Measurements from ENCODE around the gene GARIN5A.

GARIN5A gene

DNA sequence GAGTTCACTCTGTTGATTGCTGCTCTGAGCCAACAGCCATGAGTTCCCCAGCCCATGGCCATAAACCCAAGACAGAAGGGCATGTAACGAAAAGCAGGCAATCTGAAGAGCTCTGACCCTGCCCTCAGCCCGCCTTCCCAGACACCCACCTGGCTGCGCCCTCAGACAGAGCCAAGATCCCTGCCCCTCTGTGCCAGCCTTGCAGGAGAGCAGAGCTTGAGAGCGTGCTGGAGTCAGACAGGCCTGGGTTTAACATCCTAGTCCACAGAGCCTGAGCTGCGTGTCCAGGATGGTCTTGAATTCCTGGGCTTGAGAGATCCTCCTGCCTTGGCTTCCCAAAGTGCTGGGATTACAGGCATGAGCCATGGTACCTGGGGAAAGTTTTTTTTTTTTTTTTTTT is 19.3 kb downstream of the GARIN5A start:
- TF ChIP-seq, protein P1, sequence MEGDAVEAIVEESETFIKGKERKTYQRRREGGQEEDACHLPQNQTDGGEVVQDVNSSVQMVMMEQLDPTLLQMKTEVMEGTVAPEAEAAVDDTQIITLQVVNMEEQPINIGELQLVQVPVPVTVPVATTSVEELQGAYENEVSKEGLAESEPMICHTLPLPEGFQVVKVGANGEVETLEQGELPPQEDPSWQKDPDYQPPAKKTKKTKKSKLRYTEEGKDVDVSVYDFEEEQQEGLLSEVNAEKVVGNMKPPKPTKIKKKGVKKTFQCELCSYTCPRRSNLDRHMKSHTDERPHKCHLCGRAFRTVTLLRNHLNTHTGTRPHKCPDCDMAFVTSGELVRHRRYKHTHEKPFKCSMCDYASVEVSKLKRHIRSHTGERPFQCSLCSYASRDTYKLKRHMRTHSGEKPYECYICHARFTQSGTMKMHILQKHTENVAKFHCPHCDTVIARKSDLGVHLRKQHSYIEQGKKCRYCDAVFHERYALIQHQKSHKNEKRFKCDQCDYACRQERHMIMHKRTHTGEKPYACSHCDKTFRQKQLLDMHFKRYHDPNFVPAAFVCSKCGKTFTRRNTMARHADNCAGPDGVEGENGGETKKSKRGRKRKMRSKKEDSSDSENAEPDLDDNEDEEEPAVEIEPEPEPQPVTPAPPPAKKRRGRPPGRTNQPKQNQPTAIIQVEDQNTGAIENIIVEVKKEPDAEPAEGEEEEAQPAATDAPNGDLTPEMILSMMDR (conservative IDR thresholded peaks at IDR 0.05; ENCODE audit: low read depth, low read length), result no peak
- Histone ChIP-seq H3K27ac (no peak overlapping the region), H3K9ac (no peak overlapping the region), H3K4me1 (ENCODE audit: low read depth, poor library complexity, severe bottlenecking) (no peaks in the 10 kb centered on the region), H3K79me2 (ENCODE audit: insufficient read depth, low read depth) (no peaks in the 10 kb centered on the region), H2AFZ (ENCODE audit: low read depth) (no peak overlapping the region), H3K36me3 (ENCODE audit: insufficient read depth) (no peaks in the 10 kb centered on the region), H3K4me3 (IDR thresholded peaks at IDR 0.05; ENCODE audit: insufficient read depth, low read depth, low read length) (no peak overlapping the region), H3K27me3 (ENCODE audit: insufficient read depth, low read depth) (peaks cover 55% of the 10 kb centered on the region; the same call in 1 of the 2 replicates), H3K4me2 (no peak overlapping the region), H4K20me1 (ENCODE audit: insufficient read depth) (no peaks in the 10 kb centered on the region)

DNA sequence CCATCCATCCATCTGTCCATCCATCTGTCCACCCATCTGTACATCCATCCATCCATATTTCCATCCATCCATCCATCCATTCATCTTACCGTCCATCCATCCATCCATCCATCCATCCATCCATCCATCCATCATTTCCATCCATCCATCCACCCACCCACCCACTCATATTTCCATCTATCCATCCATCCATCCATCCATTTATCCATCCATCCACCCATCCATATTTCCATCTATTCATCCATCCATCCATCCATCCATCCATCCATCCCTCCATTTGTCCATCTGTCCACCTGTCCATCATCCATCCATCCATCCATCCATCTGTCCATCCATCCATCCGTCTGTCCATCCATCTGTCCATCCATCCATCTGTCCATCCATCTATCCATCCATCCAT is 20.7 kb downstream of the GARIN5A start:
- no peak overlapping the region for H3K4me2 ChIP-seq
- TF ChIP-seq, protein P1 (conservative IDR thresholded peaks at IDR 0.05; ENCODE audit: low read depth, low read length), result no peak
- no peak overlapping the region for H2AFZ ChIP-seq (ENCODE audit: low read depth)
- H3K79me2 ChIP-seq (ENCODE audit: insufficient read depth, low read depth), result no peaks in the 10 kb centered on the region
- no peak overlapping the region for H3K4me3 ChIP-seq (IDR thresholded peaks at IDR 0.05; ENCODE audit: insufficient read depth, low read depth, low read length)
- peaks cover 62% of the 10 kb centered on the region for H3K27me3 ChIP-seq (ENCODE audit: insufficient read depth, low read depth)
- H3K36me3 ChIP-seq (ENCODE audit: insufficient read depth), result no peaks in the 10 kb centered on the region
- H4K20me1 ChIP-seq (ENCODE audit: insufficient read depth), result no peaks in the 10 kb centered on the region
- H3K9ac ChIP-seq, result no peak overlapping the region
- H3K27ac ChIP-seq, result no peak overlapping the region
- no peaks in the 10 kb centered on the region for H3K4me1 ChIP-seq (ENCODE audit: low read depth, poor library complexity, severe bottlenecking)

GRCh38 chr19:50453243-50453642 is 23.4 kb downstream of the GARIN5A start:
- H3K27ac ChIP-seq, result no peak overlapping the region
- H3K27me3 ChIP-seq (ENCODE audit: insufficient read depth, low read depth), result peaks cover 73% of the 10 kb centered on the region
- H3K4me1 ChIP-seq (ENCODE audit: low read depth, poor library complexity, severe bottlenecking), result peaks cover 9% of the 10 kb centered on the region
- no peak overlapping the region for H3K4me2 ChIP-seq
- no peaks in the 10 kb centered on the region for H4K20me1 ChIP-seq (ENCODE audit: insufficient read depth)
- H3K9ac ChIP-seq, result no peak overlapping the region
- no peaks in the 10 kb centered on the region for H3K79me2 ChIP-seq (ENCODE audit: insufficient read depth, low read depth)
- H2AFZ ChIP-seq (ENCODE audit: low read depth), result no peak overlapping the region
- no peak overlapping the region for H3K4me3 ChIP-seq (IDR thresholded peaks at IDR 0.05; ENCODE audit: insufficient read depth, low read depth, low read length)
- no peaks in the 10 kb centered on the region for H3K36me3 ChIP-seq (ENCODE audit: insufficient read depth)
- TF ChIP-seq, protein P1 (conservative IDR thresholded peaks at IDR 0.05; ENCODE audit: low read depth, low read length), result no peak

- Histone ChIP-seq H3K4me3 (IDR thresholded peaks at IDR 0.05; ENCODE audit: insufficient read depth, low read depth, low read length) (no peak overlapping the region), H2AFZ (ENCODE audit: low read depth) (no peak overlapping the region), H3K27me3 (ENCODE audit: insufficient read depth, low read depth) (peaks cover 84% of the 10 kb centered on the region), H3K36me3 (ENCODE audit: insufficient read depth) (no peaks in the 10 kb centered on the region), H3K79me2 (ENCODE audit: insufficient read depth, low read depth) (no peaks in the 10 kb centered on the region), H4K20me1 (ENCODE audit: insufficient read depth) (no peaks in the 10 kb centered on the region), H3K4me1 (ENCODE audit: low read depth, poor library complexity, severe bottlenecking) (peaks cover 9% of the 10 kb centered on the region), H3K4me2 (no peak overlapping the region), H3K9ac (no peak overlapping the region), H3K27ac (no peak overlapping the region)
- TF ChIP-seq, protein P1 (conservative IDR thresholded peaks at IDR 0.05; ENCODE audit: low read depth, low read length), result no peak
Observed at GRCh38 chr19:50451223-50451534, 25.5 kb downstream of the GARIN5A start.

Measured in KMS-11 (cell line).